B cell (primary cell): Measurements from ENCODE around the gene ATP9A. TPM values are rescaled to one million over a fixed set of nuclear protein-coding genes. Genes with fewer than 3 reads are reported as not detected.

Experiments used
- ATAC-seq: fragments of 200-7000 bp; cut with Tn5 transposase; one replicate; pipeline ENCODE4 v1.10.0; 2021; ENCODE audit warnings: low read depth, mild to moderate bottlenecking, moderate number of reproducible peaks, moderate library complexity
- CTCF ChIA-PET: fragments of 350-600 bp; sonication (Branson Sonifier 250); formaldehyde crosslinking; loops from one replicate; lab custom pipeline; 2021; ENCODE audit warnings: antibody characterized with exemption, inconsistent platforms; lab: Charles Lee
- POLR2A ChIA-PET: fragments of 350-600 bp; sonication (Branson Sonifier 250); formaldehyde crosslinking; loops from one replicate; lab custom pipeline; 2021; ENCODE audit warnings: antibody characterized with exemption; lab: Charles Lee
- DNase-seq: peaks from one replicate; pipeline ENCODE4 v3.0.0; 2013
- H2AFZ ChIP-seq: 2 replicates; pipeline ENCODE4 v1.6.1; 2012; ENCODE audit warnings: mild to moderate bottlenecking, low read depth, low read length; ENCODE audit not compliant: insufficient read depth, poor library complexity, severe bottlenecking
- H3K27ac ChIP-seq, 2 donors: 1 replicate in 1 of 2; 2 replicates in 1 of 2; pipeline ENCODE4 v1.5.1; 2012 to 2013; ENCODE audit warnings: low read length in 2 of 2, mild to moderate bottlenecking in 2 of 2, moderate library complexity in 1 of 2
- H3K27me3 ChIP-seq, 4 experiments: fragments of 200-600 bp in 1 of 4; sonication (generic) in 1 of 4; replicated peaks in 1 of 4; 1 replicate in 2 of 4; 2 replicates in 2 of 4; pipeline versions ENCODE4 v1.6.1 to v1.7.0; 2013 to 2016; ENCODE audit warnings: low read length in 3 of 4, mild to moderate bottlenecking in 2 of 4, mixed read lengths in 1 of 4, moderate library complexity in 1 of 4; ENCODE audit not compliant: insufficient read depth in 4 of 4, control insufficient read depth in 3 of 4; ENCODE audit errors: control extremely low read depth in 1 of 4
- H3K36me3 ChIP-seq, 2 experiments: replicated peaks in 1 of 2; 1 replicate in 1 of 2; 2 replicates in 1 of 2; pipeline versions ENCODE4 v1.6.1 to v1.7.1; 2013; ENCODE audit warnings: low read length in 1 of 2; ENCODE audit not compliant: insufficient read depth in 2 of 2, control insufficient read depth in 1 of 2; ENCODE audit errors: control extremely low read depth in 1 of 2, extremely low read depth in 1 of 2
- H3K4me1 ChIP-seq, 2 donors: fragments of 200-600 bp in 1 of 2; sonication (generic) in 1 of 2; 1 replicate in 1 of 2; 2 replicates in 1 of 2; pipeline versions ENCODE4 v1.5.1 to v1.6.1; 2013 to 2017; ENCODE audit warnings: low read length in 2 of 2; ENCODE audit not compliant: control insufficient read depth in 2 of 2, insufficient read depth in 2 of 2
- H3K4me2 ChIP-seq: replicated peaks from 2 replicates; pipeline ENCODE3; 2012; ENCODE audit warnings: mild to moderate bottlenecking, low read depth, low read length; ENCODE audit not compliant: poor library complexity, severe bottlenecking
- H3K4me3 ChIP-seq, 5 experiments: fragments of 200-600 bp in 1 of 5; sonication (generic) in 1 of 5; 1 replicate in 3 of 5; 2 replicates in 2 of 5; pipeline versions ENCODE4 v1.5.1 to v1.7.0; 2011 to 2016; ENCODE audit warnings: low read length in 4 of 5, mild to moderate bottlenecking in 4 of 5, low read depth in 2 of 5, control low read depth in 1 of 5, moderate library complexity in 1 of 5; ENCODE audit not compliant: insufficient read depth in 1 of 5; ENCODE audit errors: control extremely low read depth in 1 of 5, extremely low read depth in 1 of 5
- H3K79me2 ChIP-seq: fragments of 200-600 bp; sonication (generic); one replicate; pipeline ENCODE4 v1.6.0; 2016; ENCODE audit warnings: low read length; ENCODE audit not compliant: control insufficient read depth, insufficient read depth
- H3K9ac ChIP-seq: fragments of 200-600 bp; sonication (generic); 2 replicates; pipeline ENCODE4 v1.6.1; 2017; ENCODE audit warnings: mild to moderate bottlenecking, low read length, moderate library complexity
- H3K9me3 ChIP-seq, 3 donors: one replicate each; pipeline versions ENCODE4 v1.6.1 to v1.7.1; 2013; ENCODE audit warnings: low read length in 2 of 3; ENCODE audit not compliant: control insufficient read depth in 2 of 3, insufficient read depth in 1 of 3; ENCODE audit errors: control extremely low read depth in 1 of 3
- H4K20me1 ChIP-seq: 2 replicates; pipeline ENCODE4 v1.6.0; 2012; ENCODE audit warnings: mild to moderate bottlenecking, low read length; ENCODE audit not compliant: insufficient read depth, control insufficient read depth, poor library complexity, severe bottlenecking
- H3K27ac Mint-ChIP-seq: one replicate; pipeline ENCODE4 v1.8.0; 2021; ENCODE audit warnings: mixed read lengths
- H3K27me3 Mint-ChIP-seq: one replicate; pipeline ENCODE4 v1.8.0; 2021; ENCODE audit warnings: mixed read lengths
- H3K4me1 Mint-ChIP-seq: one replicate; pipeline ENCODE4 v1.8.0; 2021; ENCODE audit warnings: mixed read lengths
- H3K4me3 Mint-ChIP-seq: one replicate; pipeline ENCODE4 v1.8.0; 2021; ENCODE audit warnings: mixed read lengths
- H3K9me3 Mint-ChIP-seq: one replicate; pipeline ENCODE4 v1.8.0; 2022; ENCODE audit warnings: mixed read lengths; ENCODE audit not compliant: insufficient read depth
- CTCF ChIP-seq: fragments of 200-600 bp; IDR thresholded peaks from one replicate; pipeline ENCODE4 v1.8.0; 2022; ENCODE audit warnings: antibody characterized with exemption, mild to moderate bottlenecking
- EZH2 ChIP-seq: IDR thresholded peaks from 2 replicates; pipeline ENCODE4 v1.6.1; 2012; ENCODE audit warnings: borderline replicate concordance, low read depth, mild to moderate bottlenecking, moderate library complexity, low read length; ENCODE audit not compliant: insufficient read depth, poor library complexity, severe bottlenecking
- WGBS: methylation state at CpG from one replicate; pipeline ENCODE4 v1.1.5; 2013; ENCODE audit warnings: missing lambda C conversion rate; ENCODE audit not compliant: insufficient coverage; 5-methylcytosine and 5-hydroxymethylcytosine counted together
- intact Hi-C: fragments of 100-400 bp; cut with micrococcal nuclease; formaldehyde crosslinking; loops from one replicate; pipeline ENCODE4 v1.10.0; 2022
- polyA plus RNA-seq: library from polyadenylated mRNA; depleted of rRNA; stranded (reverse); fragments of >200 nt; gene quantifications from 2 replicates; pipeline ENCODE4 v1.2.3, GENCODE V29; 2012
- total RNA-seq, 2 donors: library from RNA; stranded (reverse); fragments of 120-200 nt in 1 of 2; gene quantifications; 1 replicate in 1 of 2; 2 replicates in 1 of 2; pipeline versions ENCODE4 v1.2.3 to v1.2.4, GENCODE V29; 2013 to 2022

ATP9A gene
- total and polyA plus RNA-seq, 2 donors (not counting 1 experiment from before 2014, with no cell fraction given), result 0.13 to 0.22 TPM

GRCh38 chr20:51703400-51704287, 64.5 kb downstream of the ATP9A start:
- no peak for DNase-seq
- Histone ChIP-seq H3K27me3 (no peaks in the 10 kb centered on the region), H3K36me3 (no peaks in the 10 kb centered on the region), H3K9me3 (no peaks in the 10 kb centered on the region), H3K4me3 (no peak overlapping the region), H4K20me1 (no peaks in the 10 kb centered on the region), H3K79me2 (no peaks in the 10 kb centered on the region), H3K4me2 (no peak overlapping the region), H3K27ac (no peak overlapping the region), H3K4me1 (no peaks in the 10 kb centered on the region), H2AFZ (no peak overlapping the region), H3K9ac (no peak overlapping the region)
- CTCF ChIA-PET, result no interaction called here
- H3K27me3 Mint-ChIP-seq, result peaks cover 16% of the 10 kb centered on the region
- H3K27ac Mint-ChIP-seq, result no peak overlapping the region
- POLR2A ChIA-PET, result no interaction called here
- no peaks in the 10 kb centered on the region for H3K4me1 Mint-ChIP-seq
- no peak for TF ChIP-seq CTCF
- TF ChIP-seq EZH2, result no peak
- no peaks in the 10 kb centered on the region for H3K9me3 Mint-ChIP-seq
- 93% methylated on average over 5 of the region's 8 CpGs for WGBS
- H3K4me3 Mint-ChIP-seq, result no peak overlapping the region
- intact Hi-C loops, result no loop called here
- ATAC-seq, result no peak

- H3K4me2 ChIP-seq, result no peak overlapping the region
Observed at GRCh38 chr20:51702556-51702955, 65.6 kb downstream of the ATP9A start.

More at GRCh38 chr20:51702556-51702955, 65.6 kb downstream of the ATP9A start:
- no peak for ATAC-seq
- Histone ChIP-seq H3K4me3 (no peak overlapping the region), H4K20me1 (no peaks in the 10 kb centered on the region), H3K9me3 (no peaks in the 10 kb centered on the region), H3K36me3 (no peaks in the 10 kb centered on the region), H3K9ac (no peak overlapping the region), H3K79me2 (no peaks in the 10 kb centered on the region), H3K27ac (no peak overlapping the region), H2AFZ (no peak overlapping the region), H3K4me1 (no peaks in the 10 kb centered on the region), H3K27me3 (peaks cover 0 to 4% (median 0%) of the 10 kb centered on the region in 4 experiments)
- TF ChIP-seq EZH2, result no peak
- no peak for TF ChIP-seq CTCF
- POLR2A ChIA-PET, result no interaction called here
- CTCF ChIA-PET, result no interaction called here
- Mint-ChIP-seq H3K27me3 (peaks cover 20% of the 10 kb centered on the region), H3K27ac (no peak overlapping the region), H3K4me1 (no peaks in the 10 kb centered on the region), H3K4me3 (no peak overlapping the region), H3K9me3 (no peaks in the 10 kb centered on the region)
- DNase-seq, result no peak
- intact Hi-C loops, result no loop called here
- WGBS, result no CpG with 5 or more reads among the region's 3 CpGs
